GM23338 (cell line): Measurements from ENCODE around the gene RET.

Source experiments
- CREB1 ChIP-seq: fragments of 250-450 bp; sonication (Bioruptor Pico); IDR thresholded peaks from 2 replicates; pipeline ENCODE4 v1.5.0; 2020; ENCODE audit warnings: low read depth, mild to moderate bottlenecking, moderate library complexity
- EZH2phosphoT487 ChIP-seq: fragments of 200-600 bp; sonication (generic); IDR thresholded peaks from one replicate; pipeline ENCODE4 v1.8.1; 2018; ENCODE audit warnings: antibody characterized with exemption; ENCODE audit not compliant: unreplicated experiment
- JUNB ChIP-seq: IDR thresholded peaks from one replicate; pipeline ENCODE4 v1.6.1; 2016; ENCODE audit warnings: antibody characterized with exemption; ENCODE audit not compliant: unreplicated experiment
- POLR2AphosphoS5 ChIP-seq: IDR thresholded peaks from 2 replicates; pipeline ENCODE4 v1.6.1; 2016; ENCODE audit warnings: antibody characterized with exemption, low read depth
- TF ChIP-seq, protein P1 (sequence below), 2 experiments: fragments of 200-600 bp in 1 of 2; sonication (generic) in 1 of 2; conservative IDR thresholded peaks; 2 replicates each; pipeline versions ENCODE4 v1.5.1 to v1.6.1; 2016 to 2017; ENCODE audit warnings: antibody characterized with exemption in 2 of 2, low read depth in 2 of 2, mild to moderate bottlenecking in 2 of 2, moderate library complexity in 1 of 2

DNA sequence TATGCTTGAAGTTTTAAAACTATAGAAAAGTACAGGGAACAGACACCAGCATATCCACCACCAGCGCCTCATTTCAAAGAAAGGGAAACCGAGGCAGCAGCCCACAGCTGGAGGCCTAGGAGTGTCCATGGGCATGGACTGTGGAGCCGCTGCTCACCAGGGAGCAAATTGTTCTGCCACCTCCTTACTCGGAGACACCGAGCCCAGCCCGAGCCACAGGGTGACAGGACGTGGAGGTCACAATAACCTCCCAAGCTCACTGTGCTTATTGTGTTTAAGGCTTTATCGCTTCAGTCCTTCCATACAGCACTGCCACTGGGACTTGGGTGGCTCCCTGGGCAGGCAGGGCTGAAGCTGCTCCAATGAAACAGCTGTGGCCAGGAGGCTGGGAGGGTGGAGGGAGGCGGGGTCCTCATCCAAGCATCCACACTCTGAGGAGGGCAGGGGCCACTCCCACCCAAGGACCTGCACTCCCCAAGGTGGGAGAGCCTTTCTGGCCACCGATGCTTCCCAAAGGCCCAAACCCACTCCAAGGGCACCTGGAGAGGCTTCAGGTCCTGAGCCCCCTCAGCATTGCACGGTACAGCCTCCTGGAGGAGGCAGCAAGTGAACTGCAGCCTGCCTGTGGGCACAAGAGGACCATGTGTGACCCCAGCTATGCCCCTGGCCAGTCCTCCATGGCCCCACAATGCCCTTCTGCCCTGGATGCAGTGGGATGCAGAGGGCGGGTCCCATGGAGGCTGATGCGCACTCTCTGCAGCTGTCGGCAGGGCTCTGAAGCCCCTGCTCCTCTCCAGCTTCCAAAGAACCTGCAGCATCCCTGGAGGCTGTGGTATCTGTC, 38.7 kb upstream of the RET start:
- TF ChIP-seq, protein P1, sequence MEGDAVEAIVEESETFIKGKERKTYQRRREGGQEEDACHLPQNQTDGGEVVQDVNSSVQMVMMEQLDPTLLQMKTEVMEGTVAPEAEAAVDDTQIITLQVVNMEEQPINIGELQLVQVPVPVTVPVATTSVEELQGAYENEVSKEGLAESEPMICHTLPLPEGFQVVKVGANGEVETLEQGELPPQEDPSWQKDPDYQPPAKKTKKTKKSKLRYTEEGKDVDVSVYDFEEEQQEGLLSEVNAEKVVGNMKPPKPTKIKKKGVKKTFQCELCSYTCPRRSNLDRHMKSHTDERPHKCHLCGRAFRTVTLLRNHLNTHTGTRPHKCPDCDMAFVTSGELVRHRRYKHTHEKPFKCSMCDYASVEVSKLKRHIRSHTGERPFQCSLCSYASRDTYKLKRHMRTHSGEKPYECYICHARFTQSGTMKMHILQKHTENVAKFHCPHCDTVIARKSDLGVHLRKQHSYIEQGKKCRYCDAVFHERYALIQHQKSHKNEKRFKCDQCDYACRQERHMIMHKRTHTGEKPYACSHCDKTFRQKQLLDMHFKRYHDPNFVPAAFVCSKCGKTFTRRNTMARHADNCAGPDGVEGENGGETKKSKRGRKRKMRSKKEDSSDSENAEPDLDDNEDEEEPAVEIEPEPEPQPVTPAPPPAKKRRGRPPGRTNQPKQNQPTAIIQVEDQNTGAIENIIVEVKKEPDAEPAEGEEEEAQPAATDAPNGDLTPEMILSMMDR (conservative IDR thresholded peaks at IDR 0.05; ENCODE audit: low read depth in 2 of 2): no peak
- TF ChIP-seq POLR2AphosphoS5 (no peak), JUNB (no peak), CREB1 (no peak), EZH2phosphoT487 (no peak)
